Endothelial cell of umbilical vein (primary cell): ENCODE measurements around the gene TBC1D5. TPM values are rescaled to one million over a fixed set of nuclear protein-coding genes. Genes with fewer than 3 reads are reported as not detected.

Experiments used
- BruUV-seq: library from RNA; stranded (reverse); fragments of 400-500 nt; replicated peaks from 2 replicates; lab custom pipeline; 2021; lab: Mats Ljungman, UMichigan
- CTCF ChIA-PET: fragments of 300-600, 350-600 bp; sonication (Branson Sonifier 250); formaldehyde crosslinking; loops from one replicate; lab custom pipeline; 2021; ENCODE audit warnings: antibody characterized with exemption, inconsistent platforms; lab: Charles Lee
- POLR2A ChIA-PET: fragments of 300-600, 350-600 bp; sonication (Branson Sonifier 250); formaldehyde crosslinking; loops from one replicate; lab custom pipeline; 2021; ENCODE audit warnings: antibody characterized with exemption, inconsistent platforms; lab: Charles Lee
- DNase-seq: peaks from one replicate; pipeline ENCODE4 v3.0.0-alpha.2; 2011; ENCODE audit warnings: low read depth, low spot score
- FAIRE-seq: peaks from 2 replicates; lab custom pipeline; 2011; peaks lifted over from hg19 to GRCh38; lab: Jason Lieb, UNC
- H2AFZ ChIP-seq: 2 replicates; pipeline ENCODE4 v1.6.0; 2012; ENCODE audit warnings: low read depth, low read length, control low read depth, inconsistent platforms
- H3K27ac ChIP-seq: 2 replicates; pipeline ENCODE4 v1.5.1; 2011; ENCODE audit warnings: low read depth, mild to moderate bottlenecking, control low read depth, low read length, moderate library complexity; ENCODE audit not compliant: insufficient read depth
- H3K27me3 ChIP-seq, 2 experiments: 2 replicates each; pipeline versions ENCODE4 v1.6.0 to v1.6.1; 2011; ENCODE audit warnings: low read length in 2 of 2, mixed read lengths in 1 of 2; ENCODE audit not compliant: control insufficient read depth in 2 of 2, insufficient read depth in 2 of 2
- H3K36me3 ChIP-seq, 2 experiments: 2 replicates in 1 of 2; 3 replicates in 1 of 2; pipeline ENCODE4 v1.5.1; 2011; ENCODE audit warnings: low read length in 2 of 2, mild to moderate bottlenecking in 1 of 2, moderate library complexity in 1 of 2; ENCODE audit not compliant: control insufficient read depth in 2 of 2, insufficient read depth in 2 of 2; ENCODE audit errors: extremely low read depth in 1 of 2
- H3K4me1 ChIP-seq: 3 replicates; pipeline ENCODE4 v1.5.1; 2011; ENCODE audit warnings: mild to moderate bottlenecking, low read length; ENCODE audit not compliant: control insufficient read depth, insufficient read depth; ENCODE audit errors: extremely low read depth
- H3K4me2 ChIP-seq: 2 replicates; pipeline ENCODE4 v1.6.1; 2011; ENCODE audit warnings: low read length, control low read depth, mixed read lengths; ENCODE audit not compliant: insufficient read depth
- H3K4me3 ChIP-seq, 3 experiments: fragments of 200-600 bp in 1 of 3; sonication (generic), shearing (Covaris generic) in 1 of 3; replicated peaks in 1 of 3; 2 replicates each; pipeline ENCODE4 v1.5.1; 2011 to 2016; ENCODE audit warnings: control low read depth in 3 of 3, low read length in 3 of 3, mild to moderate bottlenecking in 2 of 3, inconsistent platforms in 1 of 3, low read depth in 1 of 3, moderate library complexity in 1 of 3; ENCODE audit not compliant: insufficient read depth in 1 of 3
- H3K79me2 ChIP-seq: 2 replicates; pipeline ENCODE4 v1.6.0; 2012; ENCODE audit warnings: low read length, inconsistent platforms; ENCODE audit not compliant: control insufficient read depth, insufficient read depth
- H3K9ac ChIP-seq: replicated peaks from 2 replicates; pipeline ENCODE3; 2011; ENCODE audit warnings: low read length, control low read depth; ENCODE audit not compliant: insufficient read depth; ENCODE audit errors: extremely low read depth
- H3K9me1 ChIP-seq: replicated peaks from 3 replicates; pipeline ENCODE4 v1.6.0; 2011; ENCODE audit warnings: mild to moderate bottlenecking, low read length; ENCODE audit not compliant: control insufficient read depth, insufficient read depth; ENCODE audit errors: extremely low read depth
- H3K9me3 ChIP-seq: replicated peaks from 2 replicates; pipeline ENCODE4 v1.5.1; 2012; ENCODE audit warnings: low read length, inconsistent platforms; ENCODE audit not compliant: control insufficient read depth, insufficient read depth
- H4K20me1 ChIP-seq: replicated peaks from 2 replicates; pipeline ENCODE3; 2011; ENCODE audit warnings: mild to moderate bottlenecking, low read length; ENCODE audit not compliant: control insufficient read depth, insufficient read depth; ENCODE audit errors: extremely low read depth
- EZH2 ChIP-seq: IDR thresholded peaks from 2 replicates; pipeline ENCODE4 v1.6.1; 2012; ENCODE audit warnings: borderline replicate concordance, low read depth, mild to moderate bottlenecking, moderate library complexity, low read length, inconsistent platforms; ENCODE audit not compliant: severe bottlenecking
- FOS ChIP-seq: IDR thresholded peaks from 2 replicates; pipeline ENCODE4 v1.6.1; 2011; ENCODE audit warnings: mild to moderate bottlenecking, low read length, moderate library complexity, borderline replicate concordance; ENCODE audit not compliant: insufficient read depth
- MYC ChIP-seq: IDR thresholded peaks from one replicate; pipeline ENCODE4 v1.6.1; 2011; ENCODE audit warnings: mild to moderate bottlenecking, low read depth, low read length
- POLR2A ChIP-seq: IDR thresholded peaks from 2 replicates; pipeline ENCODE4 v1.6.1; 2012; ENCODE audit warnings: low read depth, mild to moderate bottlenecking, control low read depth, low read length
- POLR2AphosphoS5 ChIP-seq: IDR thresholded peaks from 2 replicates; pipeline ENCODE4 v1.6.1; 2012; ENCODE audit warnings: low read depth, mild to moderate bottlenecking, control low read depth, low read length, moderate library complexity; ENCODE audit not compliant: insufficient read depth
- dilution Hi-C: fragments of 300-500 bp; cut with MboI; formaldehyde crosslinking; loops from one replicate; pipeline ENCODE4 v1.15.0; 2019; ENCODE audit warnings: low sequenced_read_pairs; ENCODE audit not compliant: extremely low pct_ligation_motif_present
- intact Hi-C: fragments of 100-400 bp; cut with micrococcal nuclease; formaldehyde crosslinking; loops from one replicate; pipeline ENCODE4 v1.10.0; 2022
- polyA plus RNA-seq, 4 experiments: library from polyadenylated mRNA; depleted of rRNA in 3 of 4; stranded (reverse) in 3 of 4; unstranded in 1 of 4; fragments of >200 nt; gene quantifications; 2 replicates each; pipeline versions ENCODE4 v1.2.1 to v1.2.3, GENCODE V29; 2011 to 2012; ENCODE audit warnings: missing spikeins in 1 of 4
- total RNA-seq: library from RNA; stranded (reverse); gene quantifications from 2 replicates; pipeline ENCODE4 v1.2.3, GENCODE V29; 2021

Gene TBC1D5
- total and polyA plus RNA-seq, 2 donors (not counting 3 experiments of a cell fraction or from before 2014, with no cell fraction given), result 17.5 to 44.7 TPM

- Histone ChIP-seq H3K4me3 (no peak overlapping the region), H3K9ac (no peak overlapping the region), H3K4me1 (no peaks in the 10 kb centered on the region), H3K79me2 (peaks cover 2% of the 10 kb centered on the region), H3K27me3 (no peaks in the 10 kb centered on the region), H3K27ac (no peak overlapping the region), H3K9me3 (no peaks in the 10 kb centered on the region), H3K36me3 (no peaks in the 10 kb centered on the region), H3K9me1 (no peaks in the 10 kb centered on the region), H2AFZ (no peak overlapping the region), H3K4me2 (no peak overlapping the region), H4K20me1 (no peaks in the 10 kb centered on the region)
- BruUV-seq, result no TSS peak
- POLR2A ChIA-PET, result no interaction called here
- no peak for DNase-seq
- CTCF ChIA-PET, result no interaction called here
- TF ChIP-seq EZH2 (no peak), POLR2AphosphoS5 (no peak), POLR2A (no peak), MYC (no peak)
- FAIRE-seq, result no peak
- dilution Hi-C loops (no loop called here), intact Hi-C loops (no loop called here)
Observed at GRCh38 chr3:17680530-17680929, 61.9 kb downstream of the TBC1D5 start.

GRCh38 chr3:17678116-17678741 lies 64.2 kb downstream of the TBC1D5 start:
- Histone ChIP-seq H3K4me1 (no peaks in the 10 kb centered on the region), H4K20me1 (no peaks in the 10 kb centered on the region), H3K27ac (no peak overlapping the region), H3K27me3 (no peaks in the 10 kb centered on the region), H3K9ac (no peak overlapping the region), H3K36me3 (no peaks in the 10 kb centered on the region), H3K4me3 (no peak overlapping the region), H3K79me2 (no peaks in the 10 kb centered on the region), H2AFZ (no peak overlapping the region), H3K9me1 (no peaks in the 10 kb centered on the region), H3K4me2 (no peak overlapping the region), H3K9me3 (no peaks in the 10 kb centered on the region)
- no TSS peak for BruUV-seq
- ChIA-PET CTCF (no interaction called here), POLR2A (no interaction called here)
- no peak for FAIRE-seq
- dilution Hi-C loops, result no loop called here
- DNase-seq, result no peak
- intact Hi-C loops, result no loop called here
- TF ChIP-seq POLR2AphosphoS5 (no peak), FOS (peak; percentile 31)
